PC-3 (cell line): ENCODE measurements around the gene SNORC.

Source experiments
- EZH2 ChIP-seq: fragments of 300-600 bp; sonication (generic); IDR thresholded peaks from one replicate; pipeline ENCODE4 v1.6.1; 2017; ENCODE audit warnings: antibody characterized with exemption, mild to moderate bottlenecking, low read length; ENCODE audit not compliant: unreplicated experiment
- TF ChIP-seq, protein P1 (sequence below): fragments of 300-600 bp; sonication (generic); conservative IDR thresholded peaks from 2 replicates; pipeline ENCODE4 v1.5.1; 2017; ENCODE audit warnings: antibody characterized with exemption, low read depth, mild to moderate bottlenecking, low read length

GRCh38 chr2:232872826-232873225, 2.8 kb downstream of the SNORC start:
- TF ChIP-seq, protein P1, sequence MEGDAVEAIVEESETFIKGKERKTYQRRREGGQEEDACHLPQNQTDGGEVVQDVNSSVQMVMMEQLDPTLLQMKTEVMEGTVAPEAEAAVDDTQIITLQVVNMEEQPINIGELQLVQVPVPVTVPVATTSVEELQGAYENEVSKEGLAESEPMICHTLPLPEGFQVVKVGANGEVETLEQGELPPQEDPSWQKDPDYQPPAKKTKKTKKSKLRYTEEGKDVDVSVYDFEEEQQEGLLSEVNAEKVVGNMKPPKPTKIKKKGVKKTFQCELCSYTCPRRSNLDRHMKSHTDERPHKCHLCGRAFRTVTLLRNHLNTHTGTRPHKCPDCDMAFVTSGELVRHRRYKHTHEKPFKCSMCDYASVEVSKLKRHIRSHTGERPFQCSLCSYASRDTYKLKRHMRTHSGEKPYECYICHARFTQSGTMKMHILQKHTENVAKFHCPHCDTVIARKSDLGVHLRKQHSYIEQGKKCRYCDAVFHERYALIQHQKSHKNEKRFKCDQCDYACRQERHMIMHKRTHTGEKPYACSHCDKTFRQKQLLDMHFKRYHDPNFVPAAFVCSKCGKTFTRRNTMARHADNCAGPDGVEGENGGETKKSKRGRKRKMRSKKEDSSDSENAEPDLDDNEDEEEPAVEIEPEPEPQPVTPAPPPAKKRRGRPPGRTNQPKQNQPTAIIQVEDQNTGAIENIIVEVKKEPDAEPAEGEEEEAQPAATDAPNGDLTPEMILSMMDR, result no peak
- no peak for TF ChIP-seq EZH2
